Heart left ventricle (tissue), 13 donors: ENCODE measurements around the gene VILL.

Source experiments
- POLR2A ChIP-seq, 2 donors: fragments of 450-650 bp; IDR thresholded peaks; one replicate each; pipeline ENCODE4 v1.6.1; 2017; ENCODE audit warnings: antibody characterized with exemption in 2 of 2, mild to moderate bottlenecking in 2 of 2, moderate library complexity in 2 of 2
- TF ChIP-seq, protein P1 (sequence below), 12 donors: fragments of 200-600 bp; sonication (generic) in 4 of 12; IDR thresholded peaks; one replicate each; pipeline versions ENCODE4 v1.5.0 to v1.8.0; 2018 to 2022; ENCODE audit warnings: antibody characterized with exemption in 12 of 12, mild to moderate bottlenecking in 5 of 12
- donor health status: ischemic (EF 13 %, LVEDD 7.1; RV severe dilation, severe dysfunction).
- donor health status: DM: no; HTN: yes; CAD: no.
- donor health status: DM: no; HTN: no; CAD: no.
- donor health status: ischemic (EF 25% LVEDD 6.9; RV normal size, moderate dysfunction).
- donor health status: ischemic (EF 25% LVEDD 5.7; RV mildly dilated, moderate dysfunction).
- donor health status: ischemic (EF 35%, LVEDD 5.7; RV mildly dilated, moderate dysfunction).
- donor health status: nonischemic (EF 11% LVEDD 7.7; RV severe dilation, severe dysfunction).
- donor health status: DM: yes; HTN: yes; CAD: no.
- donor health status: PGD.
- donor health status: ischemic (EF 29% LVEDD 5.4; RV normal size, mild dysfunction).
- donor health status: nonischemic (EF 23%, LVEDD 6.1; RV moderate dilation, normal function).

GRCh38 chr3:38030126-38031021, 39.8 kb downstream of the VILL start:
- TF ChIP-seq, protein P1, sequence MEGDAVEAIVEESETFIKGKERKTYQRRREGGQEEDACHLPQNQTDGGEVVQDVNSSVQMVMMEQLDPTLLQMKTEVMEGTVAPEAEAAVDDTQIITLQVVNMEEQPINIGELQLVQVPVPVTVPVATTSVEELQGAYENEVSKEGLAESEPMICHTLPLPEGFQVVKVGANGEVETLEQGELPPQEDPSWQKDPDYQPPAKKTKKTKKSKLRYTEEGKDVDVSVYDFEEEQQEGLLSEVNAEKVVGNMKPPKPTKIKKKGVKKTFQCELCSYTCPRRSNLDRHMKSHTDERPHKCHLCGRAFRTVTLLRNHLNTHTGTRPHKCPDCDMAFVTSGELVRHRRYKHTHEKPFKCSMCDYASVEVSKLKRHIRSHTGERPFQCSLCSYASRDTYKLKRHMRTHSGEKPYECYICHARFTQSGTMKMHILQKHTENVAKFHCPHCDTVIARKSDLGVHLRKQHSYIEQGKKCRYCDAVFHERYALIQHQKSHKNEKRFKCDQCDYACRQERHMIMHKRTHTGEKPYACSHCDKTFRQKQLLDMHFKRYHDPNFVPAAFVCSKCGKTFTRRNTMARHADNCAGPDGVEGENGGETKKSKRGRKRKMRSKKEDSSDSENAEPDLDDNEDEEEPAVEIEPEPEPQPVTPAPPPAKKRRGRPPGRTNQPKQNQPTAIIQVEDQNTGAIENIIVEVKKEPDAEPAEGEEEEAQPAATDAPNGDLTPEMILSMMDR (IDR thresholded peaks at IDR 0.05): no peak
- TF ChIP-seq POLR2A (IDR thresholded peaks at IDR 0.05): no peak
